Stimulated activated CD4-positive, alpha-beta T cell treated with anti-CD3 and anti-CD28 coated beads, Interleukin-12 subunit alpha, Interleukin-12 subunit beta, amount 100 ng/mL, for 24 hours (primary cell): ENCODE measurements around the gene CAPZA1.
"Not testable (repeated sequence)": the region's sequence is repeated elsewhere in the genome, so short reads cannot be mapped to it uniquely, and the experiment has no call there.

Experiments used
- DNase-seq, 2 experiments: peaks; one replicate each; pipeline ENCODE4 v3.0.0-alpha.2; 2020; ENCODE audit warnings: low read depth in 2 of 2

CAPZA1 gene

DNA sequence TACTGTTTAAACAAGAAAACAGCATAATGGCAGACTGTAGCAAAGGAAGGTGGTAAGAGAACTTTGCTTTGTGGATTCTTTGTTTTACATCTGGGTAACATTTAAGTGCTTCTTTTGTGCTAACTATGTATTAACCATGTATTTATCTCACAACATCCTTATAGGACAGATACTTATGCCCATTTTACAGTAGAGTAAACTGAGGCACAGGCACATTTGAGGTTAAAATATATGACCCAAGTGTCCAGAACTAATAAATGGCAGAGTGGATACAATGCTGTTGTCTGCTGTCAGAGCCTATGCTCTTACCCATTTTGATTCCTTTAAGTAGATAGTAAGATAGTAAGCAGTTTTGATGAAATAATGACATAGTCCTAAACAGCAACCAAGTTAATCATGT, 7.3 kb downstream of the CAPZA1 start:
- DNase-seq: no peak

DNA sequence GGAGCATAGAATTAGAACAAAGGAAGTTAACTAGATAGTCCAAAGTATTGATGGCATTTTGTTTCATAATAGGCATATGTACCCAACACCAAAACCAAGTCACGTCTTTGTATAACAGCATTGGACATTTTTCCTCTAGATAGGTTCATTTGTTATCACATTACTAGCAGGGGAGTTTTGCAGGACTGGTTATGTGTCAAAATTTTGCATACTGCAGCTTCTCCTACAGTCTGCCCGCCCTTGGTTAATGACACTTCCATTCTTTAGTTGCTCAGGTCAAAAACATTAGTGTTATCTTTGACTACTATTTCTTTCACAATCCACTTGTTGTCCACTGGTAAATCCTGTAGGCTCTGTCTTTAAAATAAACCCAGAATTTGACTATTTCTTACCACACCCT, 8.9 kb downstream of the CAPZA1 start:
- no peak for DNase-seq

GRCh38 chr1:112629256-112629655, 9.6 kb downstream of the CAPZA1 start:
- DNase-seq: no peak

GRCh38 chr1:112633628-112634027, 14.0 kb downstream of the CAPZA1 start:
- no peak for DNase-seq

GRCh38 chr1:112634367-112634766, 14.7 kb downstream of the CAPZA1 start:
- DNase-seq: no peak

DNA sequence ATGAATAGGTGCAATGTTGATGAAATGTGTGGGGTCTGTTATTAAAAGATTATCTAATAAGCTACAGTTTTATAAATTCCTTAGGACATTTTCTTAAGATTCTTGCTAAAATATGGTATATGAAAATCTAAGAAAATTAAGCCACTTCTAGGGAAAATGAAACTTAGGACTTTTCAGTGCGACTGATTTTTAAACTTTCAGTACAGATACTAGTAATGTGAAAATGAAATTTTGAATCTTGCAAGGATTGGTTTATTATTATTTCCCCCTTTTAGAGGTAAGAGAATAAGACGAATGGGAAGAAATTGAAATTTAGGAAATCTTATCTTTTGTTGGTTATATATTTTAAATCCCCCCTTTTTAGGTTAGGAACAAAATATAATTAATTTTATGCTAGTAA, 16.4 kb downstream of the CAPZA1 start:
- no peak for DNase-seq

DNA sequence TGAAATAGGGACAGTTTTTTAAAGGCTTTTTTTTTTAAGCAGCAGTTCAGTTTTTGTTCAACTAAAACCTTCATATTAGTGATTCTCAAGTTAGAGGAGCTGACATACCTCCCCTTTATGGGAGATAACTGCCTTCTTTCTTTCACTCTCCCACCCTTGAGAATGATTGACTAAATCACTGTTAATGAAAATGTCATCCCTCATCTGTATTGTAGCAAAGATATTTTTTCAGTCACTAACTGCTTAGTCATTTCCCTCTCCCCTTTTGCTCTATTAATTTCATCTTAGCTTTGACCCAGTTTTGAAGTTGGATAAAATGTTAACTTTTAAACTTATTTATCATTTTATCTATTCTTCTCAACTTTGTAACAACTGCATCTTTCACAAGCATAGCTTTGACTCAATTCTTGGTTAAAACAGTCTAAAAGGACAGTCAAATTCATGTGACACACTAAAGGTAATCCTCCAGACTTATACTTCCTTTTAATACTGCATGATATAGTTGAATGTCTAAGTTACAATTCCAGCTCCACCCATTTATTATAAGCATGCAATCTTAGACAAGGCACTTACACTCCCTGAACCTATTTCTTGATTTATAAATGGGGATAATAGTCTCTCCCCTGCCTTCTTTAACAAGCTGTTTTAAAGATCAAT, 17.1 kb downstream of the CAPZA1 start:
- no peak for DNase-seq

GRCh38 chr1:112637254-112638109, 17.9 kb downstream of the CAPZA1 start:
- no peak for DNase-seq

DNA sequence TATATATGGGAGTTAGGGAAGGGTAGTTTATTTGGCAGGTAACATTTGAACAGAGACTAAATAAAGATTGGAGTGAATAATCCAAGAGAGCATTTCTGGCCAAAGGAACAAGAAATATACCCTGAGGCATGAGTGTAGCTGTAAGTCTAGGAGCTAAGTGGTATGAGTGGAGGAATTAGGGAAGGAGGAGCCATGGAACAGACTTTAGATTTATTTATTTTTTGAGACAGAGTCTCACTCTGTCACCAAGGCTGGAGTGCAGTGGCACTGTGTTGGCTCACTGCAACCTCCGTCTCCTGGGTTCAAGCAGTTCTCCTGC, 18.4 kb downstream of the CAPZA1 start:
- DNase-seq: no peak

DNA sequence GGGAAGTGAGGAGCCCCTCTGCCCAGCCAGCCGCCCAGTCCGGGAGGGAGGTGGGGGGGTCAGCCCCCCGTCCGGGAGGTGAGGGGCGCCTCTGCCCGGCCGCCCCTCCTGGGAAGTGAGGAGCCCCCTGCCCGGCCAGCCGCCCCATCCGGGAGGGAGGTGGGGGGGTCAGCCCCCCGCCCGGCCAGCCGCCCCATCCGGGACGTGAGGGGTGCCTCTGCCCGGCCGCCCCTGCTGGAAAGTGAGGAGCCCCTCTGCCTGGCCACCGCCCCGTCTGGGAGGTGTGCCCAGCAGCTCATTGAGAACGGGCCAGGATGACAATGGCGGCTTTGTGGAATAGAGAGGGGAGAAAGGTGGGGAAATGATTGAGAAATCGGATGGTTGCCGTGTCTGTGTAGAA, 20.8 kb downstream of the CAPZA1 start:
- not testable (repeated sequence) for DNase-seq

DNA sequence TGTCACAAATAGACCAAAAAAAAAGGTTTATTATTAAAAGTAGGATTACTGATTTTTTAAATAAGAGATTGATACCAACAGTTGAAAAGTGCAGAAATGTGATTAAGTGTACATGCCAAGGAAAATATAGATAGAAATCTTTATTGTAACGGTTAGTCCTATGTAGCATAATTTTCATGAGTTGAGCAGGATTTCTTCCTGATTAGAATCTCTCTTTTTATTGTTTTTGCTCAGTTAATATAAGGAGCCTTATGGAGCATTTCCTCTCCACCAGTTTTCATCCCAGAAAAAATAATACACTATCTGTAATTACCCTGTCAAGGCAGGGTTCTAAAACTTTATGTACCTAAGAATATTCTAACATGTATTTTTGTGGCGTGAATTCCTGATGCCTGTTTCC, 23.4 kb downstream of the CAPZA1 start:
- DNase-seq: no peak

- no peak for DNase-seq
Observed at GRCh38 chr1:112646225-112646624, 26.6 kb downstream of the CAPZA1 start.

GRCh38 chr1:112651205-112651604, 31.6 kb downstream of the CAPZA1 start:
- DNase-seq: no peak

DNA sequence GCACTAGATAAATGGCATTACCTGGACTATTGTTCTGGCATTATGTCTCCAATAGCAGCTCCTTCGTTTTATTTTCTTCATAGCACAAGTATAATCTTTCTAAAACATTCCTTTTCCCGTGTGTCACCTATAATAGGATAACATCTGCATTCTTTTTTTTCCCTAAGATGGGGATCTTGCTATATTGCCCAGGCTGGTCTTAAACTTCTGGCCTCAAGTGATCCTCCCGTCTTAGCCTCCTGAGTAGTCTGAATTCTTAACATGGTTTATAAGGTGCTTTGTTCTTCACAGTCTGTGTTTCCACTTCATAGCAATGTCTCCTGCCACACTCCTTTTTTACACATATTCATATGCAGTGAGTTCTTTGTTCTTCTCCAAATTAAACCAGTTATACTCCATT, 46.2 kb downstream of the CAPZA1 start:
- no peak for DNase-seq

- no peak for DNase-seq
Observed at GRCh38 chr1:112666946-112667345, 47.3 kb downstream of the CAPZA1 start.

GRCh38 chr1:112672009-112672408, 52.4 kb downstream of the CAPZA1 start:
- DNase-seq: no peak

DNA sequence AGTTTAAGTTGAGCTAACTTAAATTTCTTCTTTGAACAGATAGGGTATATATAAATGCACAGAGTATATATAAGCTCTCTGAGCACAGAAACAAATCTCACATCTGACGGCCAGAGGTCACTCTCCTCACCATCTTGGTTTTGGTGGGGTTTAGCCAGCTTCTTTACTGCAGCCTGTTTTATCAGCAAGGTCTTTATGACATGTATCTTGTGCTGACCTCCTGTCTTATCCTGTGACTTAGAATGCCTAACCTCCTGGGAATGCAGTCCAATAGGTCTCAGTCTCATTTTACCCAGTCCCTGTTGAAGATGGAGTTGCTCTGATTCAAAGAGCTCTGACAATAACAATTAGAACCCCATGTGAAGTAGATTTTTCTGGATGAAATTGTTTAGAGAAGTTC, 53.2 kb downstream of the CAPZA1 start:
- no peak for DNase-seq

DNA sequence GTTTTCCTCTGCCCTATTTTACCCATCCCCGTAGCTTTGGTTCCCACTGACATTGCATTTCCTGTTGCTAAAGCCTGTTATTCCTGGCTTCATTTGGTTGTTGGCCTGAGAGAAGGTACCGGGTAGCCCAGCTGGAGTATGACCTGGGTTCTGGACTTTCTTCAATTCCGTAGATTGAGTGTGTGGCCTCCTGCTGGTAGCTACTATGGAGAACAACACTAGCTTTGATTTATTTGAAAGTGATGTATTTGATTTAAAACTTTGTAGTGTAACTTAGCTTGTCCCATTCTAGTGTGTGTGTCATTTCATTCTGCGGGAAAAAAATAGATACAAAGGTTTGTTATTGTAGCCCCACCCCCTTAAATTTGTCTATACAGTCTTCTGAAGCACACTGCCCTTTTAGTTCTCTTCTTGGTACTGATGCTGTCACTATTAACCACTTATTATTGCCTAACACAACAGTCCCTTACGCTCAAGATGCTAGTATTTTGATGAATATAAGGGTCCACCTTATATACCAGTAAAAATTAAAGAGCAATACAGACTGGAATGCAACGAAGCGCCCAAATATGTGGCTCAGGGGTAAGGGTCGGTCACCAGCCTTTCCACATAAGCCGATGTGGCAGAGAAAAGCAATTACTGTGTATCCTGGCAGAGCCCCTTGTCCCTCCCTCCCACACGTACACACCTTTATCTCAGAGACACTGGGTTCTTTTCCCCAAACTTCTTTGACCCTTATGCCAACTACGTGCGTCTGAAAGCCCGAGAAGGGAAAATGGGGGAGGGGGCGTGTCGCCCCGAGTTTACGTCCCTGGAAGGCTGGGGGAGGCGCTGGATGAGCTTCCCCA, 54.2 kb downstream of the CAPZA1 start:
- DNase-seq: no peak

- peak; percentile 7 to 59 for DNase-seq
Observed at GRCh38 chr1:112674440-112674985, 54.9 kb downstream of the CAPZA1 start, which contains the start of gene MOV10. Gene MOV10 (plus strand): TSS chr1:112674659. CDS start chr1:112674913, 254 bp downstream.

DNA sequence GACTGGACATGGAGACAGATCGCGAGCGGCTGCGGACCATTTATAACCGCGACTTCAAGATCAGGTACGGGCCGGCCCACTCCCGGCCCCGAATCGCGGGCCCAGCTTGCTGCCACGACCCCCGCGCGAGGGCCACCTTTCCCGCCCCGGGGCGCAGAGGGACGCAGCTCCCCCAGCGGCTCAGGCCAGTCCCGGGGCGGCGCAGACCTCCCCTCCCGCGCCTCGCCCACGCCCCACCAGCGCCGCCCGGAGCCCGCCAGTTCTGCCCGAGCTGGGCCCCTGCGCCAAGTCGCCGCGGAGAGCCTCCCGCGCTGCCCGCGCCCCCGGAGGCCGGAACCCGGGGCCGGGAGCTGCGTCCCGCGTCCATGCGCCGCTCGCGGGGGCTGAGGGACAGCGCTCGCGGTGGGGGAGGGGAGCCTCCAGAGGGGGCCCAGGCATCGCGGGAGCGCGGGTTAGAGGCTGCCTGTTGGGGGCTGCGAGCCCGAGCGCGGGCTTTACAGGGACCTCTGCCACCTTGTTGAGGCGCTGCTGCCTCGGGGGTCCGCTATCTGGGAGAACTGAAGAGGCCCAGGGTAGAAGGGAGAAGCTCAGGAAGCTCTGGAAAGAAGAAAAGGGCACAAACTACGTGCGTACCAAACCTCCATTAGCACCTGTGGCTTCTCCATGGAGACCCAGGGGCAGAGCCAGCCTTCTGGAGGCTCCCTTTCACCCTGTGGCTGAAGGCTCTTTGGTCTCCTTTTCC, 55.5 kb downstream of the CAPZA1 start:
- peak in 1 of 2 experiments; percentile 20 for DNase-seq

GRCh38 chr1:112675728-112676381, 56.2 kb downstream of the CAPZA1 start:
- DNase-seq: no peak
